VCaP (cell line): Measurements from ENCODE around the gene L3MBTL4.

Experiments
- H3K27ac ChIP-seq: fragments of 450-650 bp; 2 replicates; pipeline ENCODE4 v1.5.1; 2017
- CTCF ChIP-seq: fragments of 450-650 bp; conservative IDR thresholded peaks from 2 replicates; pipeline ENCODE4 v1.5.1; 2017; ENCODE audit warnings: mild to moderate bottlenecking, moderate library complexity

Gene L3MBTL4

GRCh38 chr18:6326566-6326965, 88.1 kb downstream of the L3MBTL4 start:
- no peak for TF ChIP-seq CTCF

GRCh38 chr18:6323319-6323889, 91.3 kb downstream of the L3MBTL4 start:
- H3K27ac ChIP-seq: no peak overlapping the region
- TF ChIP-seq CTCF: no peak

More at GRCh38 chr18:6326566-6326965, 88.1 kb downstream of the L3MBTL4 start:
- no peak overlapping the region for H3K27ac ChIP-seq

DNA sequence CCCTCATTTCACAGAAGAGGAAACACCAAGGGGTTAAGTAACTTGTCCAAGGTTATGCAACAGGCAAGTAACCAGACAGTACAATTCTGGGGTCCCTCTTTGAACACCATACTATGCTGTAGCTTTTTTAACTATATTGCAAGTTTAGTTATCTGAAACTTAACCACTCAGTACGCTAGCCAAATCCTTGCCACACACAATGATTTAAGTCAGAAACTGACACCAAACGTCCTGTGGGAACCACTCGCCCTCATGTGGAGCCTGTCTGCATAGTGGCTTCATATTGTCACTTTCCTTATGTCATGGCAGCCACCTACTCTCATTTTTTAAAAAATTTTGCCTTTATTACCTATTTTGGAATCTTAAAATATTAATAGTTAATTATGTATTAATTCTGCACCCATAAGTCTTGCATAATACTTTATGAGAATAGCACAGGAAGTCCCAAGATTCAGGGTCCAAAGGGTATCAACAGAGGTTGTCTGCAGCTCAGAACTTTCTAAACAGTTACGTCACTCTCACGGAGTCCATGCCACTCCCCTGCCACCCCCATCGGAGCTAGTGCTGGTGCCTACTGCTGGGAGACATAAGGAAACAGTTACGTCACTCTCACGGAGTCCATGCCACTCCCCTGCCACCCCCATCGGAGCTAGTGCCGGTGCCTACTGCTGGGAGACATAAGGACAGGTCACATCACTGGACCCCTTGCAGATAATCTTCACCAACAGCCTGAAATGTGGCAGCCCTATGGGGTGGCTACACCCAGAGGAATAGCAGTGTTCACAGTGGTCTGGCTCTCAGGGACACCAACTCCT, 99.0 kb downstream of the L3MBTL4 start:
- no peak overlapping the region for H3K27ac ChIP-seq
- no peak for TF ChIP-seq CTCF

DNA sequence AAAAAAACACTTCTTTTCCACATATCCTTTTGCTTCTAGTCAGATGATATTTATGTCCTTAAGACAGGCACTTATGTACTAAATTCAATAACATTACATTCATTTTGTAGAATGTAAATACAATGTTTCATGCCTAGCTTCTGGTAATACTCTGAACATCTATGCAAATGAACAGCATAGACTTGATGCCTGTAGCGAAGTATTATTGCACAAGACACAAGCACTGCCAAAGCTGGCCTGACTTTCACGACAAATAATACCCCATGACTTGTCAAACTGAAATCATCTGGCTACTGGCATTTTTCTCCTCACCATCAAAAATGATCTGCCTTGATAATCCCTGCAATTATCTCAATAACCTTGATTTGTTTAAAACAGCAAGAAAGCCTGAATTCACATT, 101.3 kb downstream of the L3MBTL4 start:
- no peak for TF ChIP-seq CTCF
- no peak overlapping the region for H3K27ac ChIP-seq

DNA sequence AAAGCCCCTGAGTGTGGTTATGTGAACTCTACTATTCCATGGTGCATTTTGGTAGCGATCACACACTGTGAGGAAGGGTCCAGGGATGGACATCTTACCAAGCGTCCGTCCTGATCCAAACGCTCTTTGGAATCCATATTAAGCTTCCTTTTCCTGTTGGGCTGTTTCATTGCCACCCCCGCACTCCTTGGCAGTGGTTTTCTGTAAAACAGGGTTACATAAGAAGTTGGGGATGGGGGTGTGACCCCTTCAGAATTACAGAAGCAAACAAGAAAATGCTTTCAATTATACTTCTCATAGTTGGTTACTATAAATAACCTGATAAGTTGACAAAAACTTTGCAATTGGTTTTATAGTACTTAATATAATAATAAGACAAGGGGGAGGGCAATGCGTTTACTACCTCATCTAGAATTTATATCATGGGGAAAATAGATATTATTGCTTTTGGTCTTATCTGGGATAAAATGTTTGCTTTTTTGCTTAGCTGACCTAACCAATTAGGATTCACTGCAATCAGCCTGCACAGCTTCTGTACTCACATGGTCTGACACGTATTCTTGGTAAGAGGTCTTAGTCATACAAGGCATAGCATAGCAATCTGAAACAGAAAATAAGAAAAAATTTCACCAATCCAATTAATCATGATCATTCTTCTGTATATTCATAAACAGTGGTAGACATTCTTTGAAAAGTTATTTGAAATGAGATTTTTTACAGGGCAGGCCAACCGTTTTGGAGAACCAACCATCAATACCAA, 103.1 kb downstream of the L3MBTL4 start:
- no peak for TF ChIP-seq CTCF
- no peak overlapping the region for H3K27ac ChIP-seq

DNA sequence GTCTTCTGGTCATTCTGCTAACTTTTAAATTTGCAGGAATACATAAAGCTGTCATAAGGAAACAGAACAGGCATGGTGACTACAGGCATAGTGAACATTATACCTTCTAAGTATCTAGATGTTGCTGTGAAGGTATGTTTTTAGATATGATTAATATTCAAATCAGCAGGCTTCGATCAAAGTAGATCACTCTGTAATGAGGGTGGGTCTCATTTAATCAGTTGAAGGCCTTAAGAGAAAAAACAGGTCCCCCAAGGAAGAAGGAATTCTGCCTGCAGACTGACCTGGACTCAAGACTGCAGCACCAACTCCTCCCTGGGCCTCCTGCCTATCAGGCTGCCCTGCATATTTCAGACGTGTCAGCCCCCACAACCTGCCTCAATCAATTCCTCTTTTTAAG, 104.0 kb downstream of the L3MBTL4 start:
- no peak overlapping the region for H3K27ac ChIP-seq
- TF ChIP-seq CTCF: no peak

DNA sequence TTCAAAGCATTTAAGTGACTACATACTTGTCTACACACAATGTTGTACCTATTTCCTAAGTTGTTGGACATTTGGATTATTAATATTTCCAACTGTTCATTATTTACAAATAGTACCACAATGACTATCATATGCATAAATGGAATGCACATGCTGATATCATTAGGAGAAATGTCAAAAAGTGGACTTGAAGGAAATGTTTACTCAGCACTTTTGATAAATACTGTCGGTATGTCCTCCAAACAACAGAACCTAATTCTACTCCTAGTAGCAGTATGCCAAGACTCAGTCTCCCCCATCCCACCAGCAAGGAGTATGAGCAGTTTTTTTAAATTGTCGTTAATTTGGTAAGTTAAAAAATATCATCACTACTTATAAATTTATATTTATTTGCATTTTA, 116.8 kb downstream of the L3MBTL4 start:
- H3K27ac ChIP-seq: no peak overlapping the region
- no peak for TF ChIP-seq CTCF
